GM12864 (cell line): ENCODE measurements around the gene LCMT1.
A peak's percentile ranks its signal among the peaks of the same experiment; 100 is the strongest.

Experiments
- DNase-seq: peaks from one replicate; pipeline ENCODE4 v3.0.0-alpha.2; 2011; ENCODE audit warnings: low read depth
- H3K4me3 ChIP-seq: 2 replicates; pipeline ENCODE4 v1.5.1; 2011; ENCODE audit warnings: mild to moderate bottlenecking, low read depth, low read length, control low read depth
- TF ChIP-seq, protein P1 (sequence below): IDR thresholded peaks from 2 replicates; pipeline ENCODE4 v1.5.1; 2011; ENCODE audit warnings: low read depth, mild to moderate bottlenecking, moderate library complexity, low read length, control low read depth, inconsistent platforms; ENCODE audit errors: missing control alignments

Gene LCMT1

DNA sequence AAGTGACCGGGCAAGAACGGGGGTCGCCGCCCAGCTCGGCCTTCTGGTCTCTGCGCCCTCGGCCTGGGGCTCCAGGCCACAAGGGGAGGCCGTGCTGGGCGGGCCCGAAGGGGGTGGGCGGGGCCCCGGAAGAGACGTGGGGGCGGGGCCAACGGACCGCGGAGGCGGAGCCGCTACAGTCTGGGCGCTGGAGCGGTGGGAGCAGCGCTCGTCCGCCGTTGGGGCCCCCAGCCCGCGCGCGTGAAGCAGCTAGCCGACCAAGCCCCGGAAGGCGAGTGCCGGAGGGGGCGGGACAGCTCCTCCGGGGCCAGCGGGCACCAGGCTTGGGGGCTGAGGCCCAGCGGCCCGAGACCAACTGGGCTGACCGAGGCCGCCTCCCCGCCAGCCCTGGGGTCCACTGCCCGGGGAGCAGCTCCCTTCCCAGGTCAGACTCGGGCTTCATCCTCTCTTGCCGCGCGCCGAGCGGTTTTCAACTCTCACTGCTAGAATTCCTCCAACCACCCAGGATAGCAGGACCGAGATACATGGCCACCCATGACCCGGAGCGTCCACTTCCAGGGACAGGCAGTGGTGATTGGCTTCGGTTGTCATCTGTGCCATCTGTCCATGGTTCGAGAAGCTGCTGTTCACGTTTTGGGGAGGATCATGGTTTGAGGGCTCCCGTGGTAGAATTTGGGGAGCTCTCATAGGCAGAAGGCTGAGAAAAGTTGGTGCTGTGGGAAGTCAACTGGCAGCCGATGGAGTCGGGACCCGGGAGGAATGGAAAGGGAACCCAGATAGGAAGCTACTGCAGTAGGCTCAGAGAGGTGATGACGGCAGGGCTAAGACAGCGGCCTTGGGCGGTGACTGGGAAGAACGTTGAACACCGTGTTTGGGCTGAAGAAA, 44.6 kb upstream of the LCMT1 start:
- no peak for DNase-seq
- TF ChIP-seq, protein P1, sequence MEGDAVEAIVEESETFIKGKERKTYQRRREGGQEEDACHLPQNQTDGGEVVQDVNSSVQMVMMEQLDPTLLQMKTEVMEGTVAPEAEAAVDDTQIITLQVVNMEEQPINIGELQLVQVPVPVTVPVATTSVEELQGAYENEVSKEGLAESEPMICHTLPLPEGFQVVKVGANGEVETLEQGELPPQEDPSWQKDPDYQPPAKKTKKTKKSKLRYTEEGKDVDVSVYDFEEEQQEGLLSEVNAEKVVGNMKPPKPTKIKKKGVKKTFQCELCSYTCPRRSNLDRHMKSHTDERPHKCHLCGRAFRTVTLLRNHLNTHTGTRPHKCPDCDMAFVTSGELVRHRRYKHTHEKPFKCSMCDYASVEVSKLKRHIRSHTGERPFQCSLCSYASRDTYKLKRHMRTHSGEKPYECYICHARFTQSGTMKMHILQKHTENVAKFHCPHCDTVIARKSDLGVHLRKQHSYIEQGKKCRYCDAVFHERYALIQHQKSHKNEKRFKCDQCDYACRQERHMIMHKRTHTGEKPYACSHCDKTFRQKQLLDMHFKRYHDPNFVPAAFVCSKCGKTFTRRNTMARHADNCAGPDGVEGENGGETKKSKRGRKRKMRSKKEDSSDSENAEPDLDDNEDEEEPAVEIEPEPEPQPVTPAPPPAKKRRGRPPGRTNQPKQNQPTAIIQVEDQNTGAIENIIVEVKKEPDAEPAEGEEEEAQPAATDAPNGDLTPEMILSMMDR, result no peak
- peak overlapping the region; percentile 73 for H3K4me3 ChIP-seq

DNA sequence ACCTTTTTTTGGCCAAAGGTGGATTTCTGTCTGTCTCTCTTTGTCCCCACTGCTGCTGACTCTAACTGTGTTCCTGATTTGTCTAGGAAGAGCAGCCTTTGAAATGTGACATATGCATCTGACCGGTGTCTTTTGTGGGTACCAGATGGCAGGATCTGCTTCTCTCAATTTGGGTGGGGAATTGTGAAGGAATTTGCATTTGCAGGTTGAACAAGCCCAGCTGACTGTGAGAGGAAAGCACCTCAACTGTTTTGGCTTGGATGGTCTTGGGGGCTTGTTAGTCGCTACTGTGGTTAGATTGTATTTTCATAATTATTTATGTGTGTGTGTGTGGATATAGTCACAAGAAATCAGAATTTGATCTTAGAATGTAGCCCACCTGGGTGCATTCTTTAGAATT, 37.7 kb upstream of the LCMT1 start:
- H3K4me3 ChIP-seq, result no peak overlapping the region
- DNase-seq, result no peak
- TF ChIP-seq, protein P1, result no peak

DNA sequence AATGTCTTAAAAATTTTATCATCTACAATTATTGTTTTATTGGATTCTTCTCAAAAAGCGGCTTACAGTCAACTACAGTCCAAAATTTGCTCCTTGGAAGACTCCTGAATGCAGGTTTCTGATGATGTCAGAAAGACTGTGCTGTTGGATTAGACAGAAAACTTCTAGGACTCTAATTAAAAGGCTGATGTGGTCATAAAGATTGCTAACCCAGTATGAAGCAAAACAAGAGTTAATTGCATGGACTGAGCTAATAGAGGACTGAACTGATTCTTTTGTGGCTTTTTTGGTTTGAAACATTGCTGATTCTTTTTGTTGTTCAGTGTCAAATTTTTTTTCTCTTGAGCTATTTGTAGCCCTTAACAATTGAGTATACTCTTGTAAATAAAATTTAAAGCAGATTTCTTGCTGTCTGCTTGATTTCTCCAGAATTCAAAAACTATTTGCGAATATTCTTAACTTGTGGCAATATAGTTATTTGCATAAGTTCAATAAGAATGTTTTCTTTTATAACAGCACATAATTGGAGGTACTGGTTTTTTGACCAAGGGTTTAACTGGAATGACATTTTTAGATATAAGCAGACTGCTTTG, 33.1 kb upstream of the LCMT1 start:
- DNase-seq, result no peak
- TF ChIP-seq, protein P1, result no peak
- no peak overlapping the region for H3K4me3 ChIP-seq

DNA sequence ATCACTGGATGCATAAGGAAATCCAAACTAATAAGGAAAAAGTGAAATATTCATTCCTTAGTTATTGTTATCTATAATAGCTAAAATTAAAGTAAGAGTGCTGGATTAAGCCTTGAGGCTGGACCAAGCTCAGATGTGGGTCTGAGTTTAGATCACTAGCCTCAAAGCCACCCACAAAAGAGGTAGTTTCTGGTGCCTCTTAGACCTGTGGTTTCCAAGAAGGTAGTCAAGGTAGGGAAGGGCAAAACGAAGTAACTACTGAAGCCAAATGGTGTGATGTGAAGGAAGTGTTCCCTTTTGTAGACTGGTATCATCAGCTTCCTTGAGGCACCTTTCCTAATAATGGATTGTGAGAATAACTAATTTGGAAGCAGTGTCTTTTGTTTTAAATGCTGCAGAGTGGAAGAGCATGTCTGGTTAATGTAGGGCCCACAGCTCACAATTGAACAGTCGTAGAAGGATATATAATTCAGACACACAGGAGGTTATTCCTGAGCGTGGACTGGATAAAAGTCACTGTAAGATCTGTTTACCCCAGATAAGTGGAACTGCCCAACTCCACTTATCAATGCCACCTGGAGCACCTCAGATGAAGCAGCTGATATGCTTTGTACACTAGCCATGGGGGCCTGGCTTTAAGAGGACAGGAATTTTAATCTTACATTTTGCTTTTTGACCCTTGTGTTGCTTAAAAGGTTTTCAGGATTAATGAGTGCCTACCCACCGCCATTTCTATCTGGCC, 31.7 kb upstream of the LCMT1 start:
- TF ChIP-seq, protein P1, result no peak
- no peak for DNase-seq
- H3K4me3 ChIP-seq, result no peak overlapping the region

DNA sequence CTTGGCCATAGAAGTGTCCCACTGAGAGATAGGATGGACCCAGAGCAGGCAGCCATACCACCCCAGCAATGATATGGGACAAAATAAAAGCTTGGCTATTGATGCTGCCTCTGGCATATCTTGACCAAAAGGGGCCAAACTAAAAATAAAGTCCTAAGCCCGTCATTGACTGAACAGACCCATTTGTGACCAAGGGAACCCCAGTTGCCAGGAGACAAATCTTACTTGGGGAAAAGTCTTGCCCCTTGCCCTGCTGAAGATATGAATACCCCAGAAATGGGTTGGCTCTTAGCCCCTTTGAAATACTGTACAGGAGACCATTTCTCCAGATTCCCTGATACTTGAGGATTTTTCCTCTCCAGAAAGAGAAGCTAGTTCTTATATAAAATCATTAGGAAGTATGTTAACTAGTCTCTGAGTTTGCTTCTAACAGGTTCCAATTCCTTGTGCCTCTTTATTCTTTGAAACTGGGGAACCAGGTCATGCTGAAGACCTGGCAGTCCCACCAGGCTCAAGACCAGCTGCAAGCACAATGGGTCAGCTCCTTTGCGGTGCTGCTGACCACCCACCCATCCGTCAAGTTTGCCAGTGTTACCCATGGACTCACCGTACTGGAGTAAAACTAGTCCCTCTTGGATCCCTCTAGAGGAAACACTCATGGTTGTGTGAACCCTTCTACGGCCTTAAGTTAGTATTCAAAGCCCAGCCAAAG, 31.0 kb upstream of the LCMT1 start:
- DNase-seq, result no peak
- no peak overlapping the region for H3K4me3 ChIP-seq
- TF ChIP-seq, protein P1, result no peak

DNA sequence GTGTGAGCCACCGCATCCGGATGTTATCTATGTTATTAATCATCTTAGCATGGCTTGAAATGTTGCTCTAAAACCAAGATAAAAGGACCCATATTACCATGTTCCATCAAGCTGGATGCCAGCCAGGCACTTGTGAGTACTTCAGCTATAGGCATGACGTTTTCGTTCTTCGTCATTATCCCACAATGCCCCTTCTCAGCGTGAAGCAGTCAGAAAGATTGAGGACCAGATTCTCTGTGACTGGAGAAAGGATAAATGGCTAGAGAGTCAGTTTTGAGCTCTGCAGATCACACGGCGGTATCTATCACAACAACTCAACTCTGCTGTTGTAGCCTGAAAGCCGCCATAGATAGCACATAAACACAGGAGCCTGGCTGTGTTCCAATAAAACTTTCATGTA, 29.8 kb upstream of the LCMT1 start:
- DNase-seq, result no peak
- H3K4me3 ChIP-seq, result no peak overlapping the region
- TF ChIP-seq, protein P1, result no peak
